Loucy (cell line): ENCODE data around the gene LTBP1.

Experiments used
- EZH2phosphoT487 ChIP-seq: fragments of 200-600 bp; IDR thresholded peaks from 2 replicates; pipeline ENCODE4 v1.6.1; 2018; ENCODE audit warnings: antibody characterized with exemption, mild to moderate bottlenecking, moderate library complexity, borderline replicate concordance
- TF ChIP-seq, protein P1 (sequence below): fragments of 200-600 bp; sonication (generic); conservative IDR thresholded peaks from 2 replicates; pipeline ENCODE4 v1.5.1; 2014; ENCODE audit warnings: mild to moderate bottlenecking, antibody characterized with exemption, low read length

DNA sequence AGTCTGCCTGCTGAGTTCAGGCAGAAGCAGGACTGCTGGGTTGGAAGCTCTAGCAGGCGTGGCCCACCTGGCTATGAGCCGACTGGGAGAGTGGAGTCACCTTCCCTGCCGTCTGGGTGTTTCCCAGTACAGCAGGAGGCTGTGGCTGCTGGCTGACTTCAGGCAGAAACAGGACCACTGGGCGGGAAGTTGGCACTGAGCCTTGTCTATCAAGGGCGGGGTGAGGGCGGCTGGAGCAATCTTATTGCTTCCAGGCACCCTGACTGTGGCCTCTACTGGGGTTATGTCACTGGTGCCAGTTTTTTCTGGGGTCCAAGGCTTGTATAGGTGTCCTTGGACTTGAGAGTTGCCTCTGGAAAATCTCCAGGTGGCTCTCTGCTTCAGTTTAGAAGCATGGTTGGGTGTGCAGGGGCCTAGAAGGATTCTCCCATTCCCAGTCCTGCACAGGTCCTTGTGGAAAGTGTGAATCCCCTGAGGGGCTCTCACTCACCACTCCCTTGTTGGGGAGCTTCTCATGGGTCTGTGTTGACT, 30.5 kb downstream of the LTBP1 start:
- TF ChIP-seq, protein P1, sequence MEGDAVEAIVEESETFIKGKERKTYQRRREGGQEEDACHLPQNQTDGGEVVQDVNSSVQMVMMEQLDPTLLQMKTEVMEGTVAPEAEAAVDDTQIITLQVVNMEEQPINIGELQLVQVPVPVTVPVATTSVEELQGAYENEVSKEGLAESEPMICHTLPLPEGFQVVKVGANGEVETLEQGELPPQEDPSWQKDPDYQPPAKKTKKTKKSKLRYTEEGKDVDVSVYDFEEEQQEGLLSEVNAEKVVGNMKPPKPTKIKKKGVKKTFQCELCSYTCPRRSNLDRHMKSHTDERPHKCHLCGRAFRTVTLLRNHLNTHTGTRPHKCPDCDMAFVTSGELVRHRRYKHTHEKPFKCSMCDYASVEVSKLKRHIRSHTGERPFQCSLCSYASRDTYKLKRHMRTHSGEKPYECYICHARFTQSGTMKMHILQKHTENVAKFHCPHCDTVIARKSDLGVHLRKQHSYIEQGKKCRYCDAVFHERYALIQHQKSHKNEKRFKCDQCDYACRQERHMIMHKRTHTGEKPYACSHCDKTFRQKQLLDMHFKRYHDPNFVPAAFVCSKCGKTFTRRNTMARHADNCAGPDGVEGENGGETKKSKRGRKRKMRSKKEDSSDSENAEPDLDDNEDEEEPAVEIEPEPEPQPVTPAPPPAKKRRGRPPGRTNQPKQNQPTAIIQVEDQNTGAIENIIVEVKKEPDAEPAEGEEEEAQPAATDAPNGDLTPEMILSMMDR = no peak
- TF ChIP-seq EZH2phosphoT487 = no peak
